Measurements from ENCODE around the gene SLC25A22.

Gene SLC25A22

GRCh38 chr11:833849-834311, 35.8 kb upstream of the SLC25A22 start:
- no peak for DNase-seq

- DNase-seq, result no peak
Observed at GRCh38 chr11:833114-833791, 35.2 kb upstream of the SLC25A22 start.

- no peak for DNase-seq
Observed at GRCh38 chr11:832529-833113, 34.5 kb upstream of the SLC25A22 start, which contains the start of gene CD151. TSS of gene CD151 (plus strand) at chr11:832952. CDS start at chr11:836070, 3,118 bp downstream.

GRCh38 chr11:831961-832528, 34.0 kb upstream of the SLC25A22 start:
- DNase-seq, result no peak

DNA sequence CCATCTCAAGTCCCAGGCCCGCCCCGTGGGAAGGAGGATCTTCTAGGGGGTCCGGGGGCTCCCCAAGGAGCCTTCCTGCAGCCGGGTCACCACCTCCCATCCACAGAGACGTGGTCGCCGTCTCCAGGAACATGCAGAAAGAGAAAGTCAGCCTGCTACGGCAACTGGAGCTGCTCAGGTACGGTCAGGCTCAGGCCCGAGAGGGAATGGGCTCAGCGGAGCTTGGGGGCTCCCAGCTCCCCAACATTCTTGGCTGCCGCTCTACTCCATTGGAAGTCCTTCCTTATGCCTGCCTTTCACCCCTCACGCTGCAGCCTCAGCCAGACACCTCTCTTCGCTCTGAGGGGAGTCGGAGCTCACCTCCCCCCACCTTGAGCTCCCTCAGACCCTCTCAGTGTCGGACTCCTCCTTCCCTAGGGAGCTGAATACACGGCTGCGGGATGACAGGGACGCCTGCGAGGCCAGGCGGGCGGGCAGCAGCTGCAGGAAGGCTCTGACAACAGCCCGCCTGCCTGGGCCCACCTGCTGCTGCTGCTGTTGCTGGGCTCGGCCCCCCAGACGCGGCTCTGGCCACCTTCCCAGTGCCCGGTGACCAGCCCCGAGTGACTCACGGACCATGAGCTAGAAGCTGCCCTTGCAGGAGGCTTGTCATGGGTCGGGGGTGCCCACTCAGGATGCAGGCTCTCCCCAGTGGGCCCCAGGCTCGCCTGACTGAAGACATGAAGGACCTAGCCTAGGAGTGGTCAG, 33.2 kb upstream of the SLC25A22 start:
- no peak for DNase-seq

GRCh38 chr11:830295-831117, 32.4 kb upstream of the SLC25A22 start:
- DNase-seq, result peak; percentile 40

GRCh38 chr11:829847-830294, 31.8 kb upstream of the SLC25A22 start:
- DNase-seq, result no peak

DNA sequence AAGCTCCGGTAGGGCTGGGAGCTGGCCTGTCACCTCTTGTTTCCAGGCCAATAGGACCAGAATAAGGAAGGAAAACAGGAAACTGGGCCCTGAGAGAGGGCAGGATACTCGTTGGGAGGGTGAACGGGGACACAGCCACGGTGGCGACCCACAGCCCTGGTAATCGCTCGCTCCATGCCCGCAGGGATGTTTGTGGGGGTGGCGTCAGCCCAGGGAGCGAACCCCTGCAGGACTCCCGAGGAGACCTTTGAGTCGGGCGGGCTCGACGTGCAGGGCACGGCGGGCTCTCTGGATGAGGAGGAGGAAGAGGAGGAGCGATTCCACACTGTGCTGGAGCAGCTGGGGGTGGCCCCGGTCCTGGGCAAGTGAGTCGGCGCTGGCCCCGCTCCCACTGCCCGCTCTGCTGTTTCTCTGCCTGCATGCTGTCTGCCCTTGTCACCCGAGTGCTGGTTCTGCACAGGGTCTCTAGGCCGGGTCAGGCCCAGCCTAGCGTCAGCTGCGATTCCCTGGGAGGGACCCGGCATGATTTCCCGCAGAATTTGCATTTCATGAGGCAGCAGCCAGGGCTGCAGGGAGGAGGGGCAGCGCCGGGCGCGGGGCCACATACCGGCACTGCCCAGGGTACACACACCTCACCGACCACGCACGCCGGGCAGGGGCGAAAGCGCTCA, 31.2 kb upstream of the SLC25A22 start:
- DNase-seq, result no peak

GRCh38 chr11:828506-829175, 30.6 kb upstream of the SLC25A22 start:
- no peak for DNase-seq

DNA sequence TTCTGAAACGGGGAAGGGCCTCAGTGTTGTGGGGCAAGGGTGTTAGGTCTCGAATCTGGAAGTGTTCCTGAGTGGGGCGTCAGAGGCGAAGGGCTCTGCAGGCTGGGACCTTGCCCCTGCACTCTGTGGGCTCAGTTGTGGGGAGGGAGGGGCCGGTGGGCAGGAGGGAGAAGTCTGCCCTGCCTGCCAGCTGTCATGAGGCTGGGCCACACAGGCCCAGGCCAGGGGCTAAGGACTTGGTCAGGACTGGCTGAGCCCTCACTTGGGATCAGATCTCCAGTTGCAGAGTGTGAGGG, 29.8 kb upstream of the SLC25A22 start, which contains the start of gene CRACR2B:
TSS of gene CRACR2B (plus strand) at position 23 of the 296 bp plus-strand sequence. CDS start 689 bp downstream, outside the sequence.
- DNase-seq, result no peak

DNA sequence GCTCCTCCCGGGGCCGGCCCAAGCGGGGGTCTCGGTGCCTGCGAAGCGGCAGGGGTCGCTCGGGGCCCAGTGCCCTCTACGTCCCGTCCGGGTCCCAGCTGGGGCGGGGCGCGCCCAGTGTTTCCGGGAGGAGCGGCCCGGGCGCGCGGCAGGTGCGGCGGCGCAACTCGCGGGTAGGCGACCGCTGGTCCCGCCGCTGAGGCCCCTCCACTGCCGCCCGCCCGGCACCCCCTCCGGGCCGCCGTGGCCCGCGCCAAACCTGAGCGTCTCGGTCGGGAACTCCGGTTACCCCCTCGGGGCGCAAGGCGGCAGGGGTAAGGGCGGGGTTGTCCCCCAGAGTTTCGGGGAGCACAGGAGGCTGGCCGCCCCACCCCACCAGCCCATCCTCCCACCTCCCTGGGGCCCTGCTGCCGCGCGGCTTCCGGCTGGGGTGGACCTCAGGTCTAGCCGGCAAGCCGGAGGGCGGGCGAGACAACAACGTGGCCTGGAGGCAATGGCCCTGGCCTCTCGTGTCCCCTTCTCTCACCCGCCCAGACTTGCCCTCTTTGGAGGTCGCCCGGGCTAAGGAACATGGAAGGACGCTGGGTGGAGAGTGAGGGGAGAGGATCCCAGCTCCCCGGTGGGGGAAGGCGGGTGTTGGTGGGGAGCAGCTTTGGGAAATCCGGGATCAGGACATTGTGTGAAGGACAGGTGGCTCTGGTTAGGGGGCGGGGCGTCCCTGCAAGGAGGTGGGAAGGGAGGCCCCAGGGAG, 29.2 kb upstream of the SLC25A22 start:
- no peak for DNase-seq

DNA sequence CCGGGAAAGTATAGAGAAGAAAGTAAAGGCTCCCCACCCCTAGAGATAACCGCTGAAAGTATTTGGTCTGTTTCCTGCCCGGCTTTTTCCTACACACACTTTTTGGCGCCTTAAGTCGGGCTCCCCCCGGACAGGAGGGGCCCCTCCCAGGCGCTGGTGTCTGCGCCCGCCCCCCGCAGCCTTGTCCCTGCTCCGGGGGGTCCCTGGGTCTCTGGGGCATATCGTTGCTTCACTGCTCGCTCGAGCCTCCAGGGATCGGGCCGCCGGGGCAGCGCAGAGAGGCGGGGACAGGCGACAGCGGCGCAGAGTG, 28.7 kb upstream of the SLC25A22 start:
- DNase-seq, result no peak

DNA sequence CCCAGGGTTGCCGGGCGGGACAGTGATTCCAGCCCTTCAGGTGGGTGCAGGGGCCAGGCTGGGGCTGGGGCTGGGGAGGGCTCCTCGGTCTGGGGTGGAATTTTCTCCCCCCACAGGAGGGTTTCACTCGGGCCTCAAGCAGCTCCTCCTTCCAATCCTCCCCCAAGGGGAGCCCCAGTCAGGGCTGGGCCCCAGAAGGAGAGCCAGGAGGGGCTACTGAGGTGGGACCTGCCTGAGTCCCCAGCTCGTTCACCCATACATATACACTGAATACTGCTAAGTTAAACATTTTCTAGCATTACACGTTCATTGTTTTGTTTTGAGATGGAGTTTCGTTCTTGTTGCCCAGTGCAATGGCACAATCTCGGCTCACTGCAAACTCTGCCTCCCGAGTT, 28.1 kb upstream of the SLC25A22 start:
- no peak for DNase-seq

GRCh38 chr11:825366-826226, 27.5 kb upstream of the SLC25A22 start:
- no peak for DNase-seq

GRCh38 chr11:824942-825341, 26.9 kb upstream of the SLC25A22 start:
- DNase-seq, result no peak

- DNase-seq, result no peak
Observed at GRCh38 chr11:824292-824880, 26.3 kb upstream of the SLC25A22 start.

DNA sequence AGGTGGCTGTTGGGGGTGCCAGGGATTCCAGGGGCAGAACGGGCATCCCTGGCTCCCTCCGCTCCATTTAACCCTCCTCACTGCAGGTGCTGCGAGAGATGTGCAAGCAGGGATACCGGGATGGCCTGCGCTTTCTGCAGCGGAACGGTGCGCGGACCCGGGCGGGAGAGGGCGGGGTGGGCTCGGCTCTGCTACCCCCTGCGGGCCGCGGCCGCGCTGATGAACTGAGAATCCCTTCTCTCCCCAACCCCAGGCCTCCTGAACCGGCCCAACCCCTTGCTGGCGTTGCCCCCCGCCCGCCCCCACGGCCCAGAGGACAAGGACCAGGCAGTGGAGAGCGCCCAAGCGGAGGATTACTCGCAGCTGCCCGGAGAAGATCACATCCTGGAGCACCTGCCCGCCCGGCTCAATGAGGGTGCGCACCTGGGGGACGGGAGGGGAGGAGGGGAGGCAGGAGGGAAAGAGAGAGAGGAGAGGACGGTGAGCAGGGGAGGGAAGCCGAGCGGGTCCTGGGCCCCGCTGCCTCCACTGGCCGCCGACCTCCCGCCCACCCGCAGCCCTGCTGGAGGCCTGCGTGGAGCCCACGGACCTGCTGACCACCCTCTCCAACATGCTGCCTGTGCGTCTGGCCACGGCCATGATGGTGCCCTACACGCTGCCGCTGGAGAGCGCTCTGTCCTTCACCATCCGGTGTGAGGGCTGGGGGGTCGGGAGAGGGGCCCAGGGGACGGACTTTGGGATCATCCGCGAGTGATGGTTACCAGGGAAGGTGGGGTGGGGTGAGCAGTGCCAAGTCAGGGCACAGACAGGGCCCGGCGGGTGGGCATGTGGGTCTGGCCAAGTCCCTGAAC, 25.6 kb upstream of the SLC25A22 start:
- DNase-seq, result no peak
